ENCODE results near the gene DDIAS.

Gene DDIAS

DNA sequence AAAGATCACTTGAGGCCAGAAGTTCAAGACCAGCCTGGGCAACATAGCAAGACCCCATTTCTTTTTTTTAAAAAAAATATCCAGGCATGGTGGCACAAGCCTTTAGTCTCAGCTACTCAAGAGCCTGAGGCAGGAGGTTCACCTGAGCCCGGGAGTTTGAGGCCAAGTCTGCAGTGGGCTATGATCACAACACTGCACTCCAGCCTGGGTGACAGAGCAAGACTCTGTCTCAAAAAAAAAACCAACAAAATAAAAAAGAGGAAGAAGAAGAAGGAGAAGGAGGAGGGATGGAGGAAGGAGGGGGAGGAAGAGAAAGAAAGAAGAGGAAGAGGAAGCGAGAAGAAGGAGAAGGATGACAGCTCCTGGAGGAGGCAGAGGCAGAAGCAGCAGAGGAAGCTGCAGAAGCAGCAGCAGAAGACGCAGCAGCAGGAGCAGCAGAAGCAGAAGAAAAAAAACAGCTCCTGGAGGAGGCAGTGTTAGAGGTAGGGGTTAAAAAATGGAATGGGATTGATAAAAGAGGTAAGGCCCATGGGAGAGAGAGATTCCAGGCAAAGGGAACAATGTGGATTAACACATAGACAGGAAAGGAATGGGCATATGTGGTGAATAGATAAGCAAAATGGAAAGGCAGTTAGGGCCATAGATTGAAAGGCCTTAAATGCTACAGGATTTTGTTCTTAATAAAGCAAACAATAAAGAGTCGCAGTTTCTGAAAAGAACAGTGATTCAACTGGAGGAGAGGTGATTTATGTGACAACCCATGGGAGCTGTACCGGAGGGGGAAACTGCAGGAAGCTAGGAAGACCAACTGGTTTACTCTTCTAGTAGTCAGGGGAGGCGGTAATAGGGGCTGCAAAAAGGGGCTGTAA is 12.2 kb upstream of the DDIAS start:
- H3K36me3 ChIP-seq (ENCODE audit: insufficient read depth, low read length), result no peaks in the 10 kb centered on the region
- no peaks in the 10 kb centered on the region for H3K79me2 ChIP-seq (ENCODE audit: insufficient read depth, low read length)
- H3K27me3 ChIP-seq (ENCODE audit: insufficient read depth, low read length, poor library complexity, severe bottlenecking), result no peaks in the 10 kb centered on the region
- no peak overlapping the region for H3K4me3 ChIP-seq (ENCODE audit: low read length, poor library complexity, severe bottlenecking)
- H4K20me1 ChIP-seq (ENCODE audit: insufficient read depth, low read length, poor library complexity, severe bottlenecking), result no peaks in the 10 kb centered on the region
- H3K4me2 ChIP-seq (ENCODE audit: low read depth, low read length, poor library complexity, severe bottlenecking), result no peak overlapping the region
- no peak overlapping the region for H3K9ac ChIP-seq (ENCODE audit: low read depth, low read length, poor library complexity, severe bottlenecking)
- H3F3A ChIP-seq (ENCODE audit: low read depth), result no peaks in the 10 kb centered on the region
- H3K4me1 ChIP-seq (ENCODE audit: insufficient read depth, low read length, poor library complexity, severe bottlenecking), result no peaks in the 10 kb centered on the region
- H3K9me3 ChIP-seq (ENCODE audit: insufficient read depth, low read depth, low read length), result no peaks in the 10 kb centered on the region
- H2AFZ ChIP-seq (ENCODE audit: low read length), result no peak overlapping the region
- no peaks in the 10 kb centered on the region for H3K9me2 ChIP-seq (replicated peaks; ENCODE audit: low read depth, low read length)
- no peak for TF ChIP-seq EZH2phosphoT487 (IDR thresholded peaks at IDR 0.05; ENCODE audit: borderline replicate concordance)
- TF ChIP-seq, protein P1, sequence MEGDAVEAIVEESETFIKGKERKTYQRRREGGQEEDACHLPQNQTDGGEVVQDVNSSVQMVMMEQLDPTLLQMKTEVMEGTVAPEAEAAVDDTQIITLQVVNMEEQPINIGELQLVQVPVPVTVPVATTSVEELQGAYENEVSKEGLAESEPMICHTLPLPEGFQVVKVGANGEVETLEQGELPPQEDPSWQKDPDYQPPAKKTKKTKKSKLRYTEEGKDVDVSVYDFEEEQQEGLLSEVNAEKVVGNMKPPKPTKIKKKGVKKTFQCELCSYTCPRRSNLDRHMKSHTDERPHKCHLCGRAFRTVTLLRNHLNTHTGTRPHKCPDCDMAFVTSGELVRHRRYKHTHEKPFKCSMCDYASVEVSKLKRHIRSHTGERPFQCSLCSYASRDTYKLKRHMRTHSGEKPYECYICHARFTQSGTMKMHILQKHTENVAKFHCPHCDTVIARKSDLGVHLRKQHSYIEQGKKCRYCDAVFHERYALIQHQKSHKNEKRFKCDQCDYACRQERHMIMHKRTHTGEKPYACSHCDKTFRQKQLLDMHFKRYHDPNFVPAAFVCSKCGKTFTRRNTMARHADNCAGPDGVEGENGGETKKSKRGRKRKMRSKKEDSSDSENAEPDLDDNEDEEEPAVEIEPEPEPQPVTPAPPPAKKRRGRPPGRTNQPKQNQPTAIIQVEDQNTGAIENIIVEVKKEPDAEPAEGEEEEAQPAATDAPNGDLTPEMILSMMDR (conservative IDR thresholded peaks at IDR 0.05; ENCODE audit: low read length), result no peak

DNA sequence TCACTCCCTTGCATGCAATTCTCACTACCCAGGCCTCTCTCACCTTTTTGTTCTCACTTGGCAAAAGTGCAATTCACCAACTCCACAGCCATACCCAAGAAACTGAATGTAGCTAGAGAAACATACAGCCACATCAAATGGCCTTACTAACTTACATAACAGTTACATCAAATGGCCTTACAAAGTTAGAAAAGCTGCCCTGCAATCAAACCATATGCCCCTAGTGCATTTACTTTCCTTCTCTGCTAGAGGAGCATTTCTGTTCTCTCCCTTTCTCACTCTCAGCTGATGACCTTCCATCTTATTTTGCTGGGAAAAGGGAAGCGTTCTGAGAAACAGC is 11.6 kb upstream of the DDIAS start:
- H3K9me2 ChIP-seq (replicated peaks; ENCODE audit: low read depth, low read length), result no peaks in the 10 kb centered on the region
- H3K4me1 ChIP-seq (ENCODE audit: insufficient read depth, low read length, poor library complexity, severe bottlenecking), result no peaks in the 10 kb centered on the region
- no peaks in the 10 kb centered on the region for H3F3A ChIP-seq (ENCODE audit: low read depth)
- H3K36me3 ChIP-seq (ENCODE audit: insufficient read depth, low read length), result no peaks in the 10 kb centered on the region
- no peak overlapping the region for H2AFZ ChIP-seq (ENCODE audit: low read length)
- H4K20me1 ChIP-seq (ENCODE audit: insufficient read depth, low read length, poor library complexity, severe bottlenecking), result no peaks in the 10 kb centered on the region
- TF ChIP-seq, protein P1 (conservative IDR thresholded peaks at IDR 0.05; ENCODE audit: low read length), result no peak
- TF ChIP-seq EZH2phosphoT487 (IDR thresholded peaks at IDR 0.05; ENCODE audit: borderline replicate concordance), result no peak
- no peak overlapping the region for H3K4me3 ChIP-seq (ENCODE audit: low read length, poor library complexity, severe bottlenecking)
- no peak overlapping the region for H3K9ac ChIP-seq (ENCODE audit: low read depth, low read length, poor library complexity, severe bottlenecking)
- H3K79me2 ChIP-seq (ENCODE audit: insufficient read depth, low read length), result no peaks in the 10 kb centered on the region
- no peak overlapping the region for H3K4me2 ChIP-seq (ENCODE audit: low read depth, low read length, poor library complexity, severe bottlenecking)
- H3K9me3 ChIP-seq (ENCODE audit: insufficient read depth, low read depth, low read length), result no peaks in the 10 kb centered on the region
- no peaks in the 10 kb centered on the region for H3K27me3 ChIP-seq (ENCODE audit: insufficient read depth, low read length, poor library complexity, severe bottlenecking)

DNA sequence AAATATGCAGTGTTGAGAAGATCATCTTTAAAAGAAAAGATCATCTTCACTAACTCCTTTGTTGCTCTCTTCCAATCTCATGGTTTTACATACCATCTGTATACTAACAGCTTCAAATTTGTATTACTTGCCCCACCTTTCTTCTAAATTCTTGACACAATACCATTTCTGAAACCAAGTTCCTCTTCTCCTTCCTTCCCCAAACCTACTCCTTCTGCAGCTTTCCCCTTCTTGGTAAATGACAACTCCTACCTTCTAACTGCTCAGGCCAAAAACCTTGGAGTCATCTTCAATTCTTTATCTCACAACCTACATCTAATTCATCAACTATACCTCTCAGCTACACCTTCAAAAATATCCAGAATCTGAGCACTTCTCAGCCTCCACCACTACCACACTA is 10.6 kb upstream of the DDIAS start:
- no peaks in the 10 kb centered on the region for H3K79me2 ChIP-seq (ENCODE audit: insufficient read depth, low read length)
- no peaks in the 10 kb centered on the region for H4K20me1 ChIP-seq (ENCODE audit: insufficient read depth, low read length, poor library complexity, severe bottlenecking)
- H2AFZ ChIP-seq (ENCODE audit: low read length), result no peak overlapping the region
- no peak overlapping the region for H3K9ac ChIP-seq (ENCODE audit: low read depth, low read length, poor library complexity, severe bottlenecking)
- H3K4me3 ChIP-seq (ENCODE audit: low read length, poor library complexity, severe bottlenecking), result no peak overlapping the region
- no peaks in the 10 kb centered on the region for H3K9me3 ChIP-seq (ENCODE audit: insufficient read depth, low read depth, low read length)
- no peaks in the 10 kb centered on the region for H3K36me3 ChIP-seq (ENCODE audit: insufficient read depth, low read length)
- no peak overlapping the region for H3K4me2 ChIP-seq (ENCODE audit: low read depth, low read length, poor library complexity, severe bottlenecking)
- TF ChIP-seq EZH2phosphoT487 (IDR thresholded peaks at IDR 0.05; ENCODE audit: borderline replicate concordance), result no peak
- TF ChIP-seq, protein P1 (conservative IDR thresholded peaks at IDR 0.05; ENCODE audit: low read length), result no peak
- no peaks in the 10 kb centered on the region for H3K27me3 ChIP-seq (ENCODE audit: insufficient read depth, low read length, poor library complexity, severe bottlenecking)
- H3K4me1 ChIP-seq (ENCODE audit: insufficient read depth, low read length, poor library complexity, severe bottlenecking), result no peaks in the 10 kb centered on the region
- no peaks in the 10 kb centered on the region for H3K9me2 ChIP-seq (replicated peaks; ENCODE audit: low read depth, low read length)
- H3F3A ChIP-seq (ENCODE audit: low read depth), result no peaks in the 10 kb centered on the region
